ENCODE results near the gene XCR1.

DNA sequence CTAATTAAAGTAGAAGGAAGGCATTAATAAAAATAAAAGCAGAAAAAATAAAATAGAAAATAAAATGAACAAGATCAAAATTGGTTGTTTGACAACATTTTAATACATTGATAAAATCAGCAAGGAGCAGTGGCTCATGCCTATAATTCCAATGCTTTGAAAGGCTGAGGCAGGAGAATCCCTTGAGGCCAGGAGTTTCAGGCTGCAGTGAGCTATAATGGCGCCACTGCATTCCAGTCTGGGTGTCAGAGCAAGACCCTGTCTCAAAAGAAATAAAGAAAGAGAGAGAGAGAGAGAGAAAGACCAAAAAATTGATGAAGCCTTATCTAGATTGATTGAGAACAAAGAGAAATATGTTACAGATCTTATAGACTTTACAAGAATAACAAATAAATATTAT, 2.1 kb downstream of the XCR1 start:
- TF ChIP-seq POLR2A (IDR thresholded peaks at IDR 0.05; ENCODE audit: borderline replicate concordance, extremely low read depth, insufficient read depth, insufficient read length) (no peak), REST (IDR thresholded peaks at IDR 0.05; ENCODE audit: low read depth) (no peak), MAX (IDR thresholded peaks at IDR 0.05) (no peak), YY1 (IDR thresholded peaks at IDR 0.05; ENCODE audit: extremely low read depth, insufficient replicate concordance, low read depth, low read length) (no peak), CTCF (IDR thresholded peaks at IDR 0.05 in 2 of 3, conservative IDR thresholded peaks at IDR 0.05 in 1 of 3; ENCODE audit: borderline replicate concordance in 1 of 3, insufficient read depth in 1 of 3, low read depth in 2 of 3, low read length in 2 of 3) (no peak), EGR1 (IDR thresholded peaks at IDR 0.05; ENCODE audit: low read depth) (no peak), CEBPB (IDR thresholded peaks at IDR 0.05; ENCODE audit: low read depth) (no peak), EZH2phosphoT487 (IDR thresholded peaks at IDR 0.05; ENCODE audit: borderline replicate concordance) (no peak), ZNF274 (IDR thresholded peaks at IDR 0.05; ENCODE audit: low read depth, low read length) (no peak), SRF (IDR thresholded peaks at IDR 0.05; ENCODE audit: low read depth) (no peak), RAD21 (IDR thresholded peaks at IDR 0.05; ENCODE audit: low read depth) (no peak), ZBTB33 (IDR thresholded peaks at IDR 0.05; ENCODE audit: extremely low read depth, insufficient replicate concordance, low read length) (no peak)

Data from HCT116 (cell line).